NCI-H1436 treated with DMSO at 0.1 percent for 48 hours (cell line): ENCODE results near the gene CLNK.
"Not testable (repeated sequence)": the region's sequence is repeated elsewhere in the genome, so short reads cannot be mapped to it uniquely, and the experiment has no call there.

Experiments used
- DNase-seq: peaks from one replicate; lab custom pipeline; 2025; lab: John Stamatoyannopoulos, UW

CLNK gene

GRCh38 chr4:10577508-10578426 lies 106.8 kb downstream of the CLNK start:
- DNase-seq, result no peak

GRCh38 chr4:10577018-10577417 lies 107.5 kb downstream of the CLNK start:
- no peak for DNase-seq

GRCh38 chr4:10576236-10576635 lies 108.3 kb downstream of the CLNK start:
- no peak for DNase-seq

GRCh38 chr4:10575414-10575813 lies 109.2 kb downstream of the CLNK start:
- no peak for DNase-seq

- DNase-seq, result not testable (repeated sequence)
Measured at GRCh38 chr4:10574553-10574952, 110.0 kb downstream of the CLNK start.

GRCh38 chr4:10571909-10572308 lies 112.7 kb downstream of the CLNK start:
- DNase-seq, result no peak

GRCh38 chr4:10569491-10569890 lies 115.1 kb downstream of the CLNK start:
- DNase-seq, result no peak

GRCh38 chr4:10567766-10568165 lies 116.8 kb downstream of the CLNK start:
- no peak for DNase-seq

GRCh38 chr4:10565166-10565780 lies 119.3 kb downstream of the CLNK start:
- DNase-seq, result no peak

GRCh38 chr4:10554694-10555093 lies 129.9 kb downstream of the CLNK start:
- DNase-seq, result no peak

GRCh38 chr4:10554121-10554520 lies 130.4 kb downstream of the CLNK start:
- no peak for DNase-seq

GRCh38 chr4:10552591-10553280 lies 131.8 kb downstream of the CLNK start:
- no peak for DNase-seq

- no peak for DNase-seq
Measured at GRCh38 chr4:10535912-10536311, 148.7 kb downstream of the CLNK start.

- DNase-seq, result no peak
Measured at GRCh38 chr4:10534820-10535219, 149.7 kb downstream of the CLNK start.

- no peak for DNase-seq
Measured at GRCh38 chr4:10532155-10532554, 152.4 kb downstream of the CLNK start.

GRCh38 chr4:10530137-10530786 lies 154.3 kb downstream of the CLNK start:
- DNase-seq, result no peak

- no peak for DNase-seq
Measured at GRCh38 chr4:10529291-10530136, 155.1 kb downstream of the CLNK start.

- DNase-seq, result no peak
Measured at GRCh38 chr4:10527438-10527837, 157.1 kb downstream of the CLNK start.

- no peak for DNase-seq
Measured at GRCh38 chr4:10526429-10527222, 157.9 kb downstream of the CLNK start.

- no peak for DNase-seq
Measured at GRCh38 chr4:10524196-10524833, 160.3 kb downstream of the CLNK start.
